ENCODE data around the gene ZEB1. TPM values are rescaled to one million over a fixed set of nuclear protein-coding genes. Genes with fewer than 3 reads are reported as not detected.

ZEB1 gene
- total and polyA plus RNA-seq, 10 of the 15 experiments (the other 5 are each of a cell fraction or from before 2014, with no cell fraction given): 10.4 to 35.6 (median 24.5) TPM

GRCh38 chr10:31288962-31289361 is 30.1 kb upstream of the ZEB1 start (continued):
- TF ChIP-seq RBBP5 (conservative IDR thresholded peaks at IDR 0.05): no peak
- no peak for TF ChIP-seq JUNB (IDR thresholded peaks at IDR 0.05)
- no peak for TF ChIP-seq PBX3 (IDR thresholded peaks at IDR 0.05; ENCODE audit: insufficient replicate concordance, low read depth, low read length)
- no peak for TF ChIP-seq HDAC2 (IDR thresholded peaks at IDR 0.05)
- no peak for TF ChIP-seq KLF5 (IDR thresholded peaks at IDR 0.05; ENCODE audit: partially characterized antibody)
- no peak for TF ChIP-seq BCL3 (IDR thresholded peaks at IDR 0.05; ENCODE audit: borderline replicate concordance, insufficient read depth, low read depth, low read length, poor library complexity, severe bottlenecking)
- TF ChIP-seq HDAC6 (IDR thresholded peaks at IDR 0.05; ENCODE audit: unreplicated experiment): no peak
- no peak for TF ChIP-seq SIX5 (IDR thresholded peaks at IDR 0.05; ENCODE audit: low read depth, low read length, severe bottlenecking)
- TF ChIP-seq RAD51 (IDR thresholded peaks at IDR 0.05): no peak

- FAIRE-seq (no peak), DNase-seq (ENCODE audit: low read depth, low spot score) (no peak), ATAC-seq (no peak)
- in situ Hi-C loops (cut with MboI): no loop called here
- Histone ChIP-seq H3K79me2 (ENCODE audit: control insufficient read depth, insufficient read depth, low read length) (no peaks in the 10 kb centered on the region), H3K27me3 (replicated peaks in 1 of 2; ENCODE audit: control insufficient read depth in 2 of 2, insufficient read depth in 2 of 2, low read length in 1 of 2) (no peaks in the 10 kb centered on the region), H3K4me1 (ENCODE audit: control insufficient read depth, insufficient read depth, low read length) (no peaks in the 10 kb centered on the region), H4K20me1 (ENCODE audit: control insufficient read depth, insufficient read depth) (no peaks in the 10 kb centered on the region), H3K27ac (ENCODE audit: control insufficient read depth, insufficient read depth) (no peak overlapping the region), H3K9ac (ENCODE audit: control insufficient read depth, insufficient read depth, low read length) (no peak overlapping the region), H3K36me3 (ENCODE audit: control insufficient read depth in 2 of 2, insufficient read depth in 2 of 2, low read length in 1 of 2) (no peaks in the 10 kb centered on the region), H3K4me3 (no peak overlapping the region), H3K4me2 (ENCODE audit: control insufficient read depth, insufficient read depth) (no peak overlapping the region), H2AFZ (ENCODE audit: control insufficient read depth, low read depth, low read length) (no peak overlapping the region), H3K9me3 (replicated peaks; ENCODE audit: control insufficient read depth, insufficient read depth, low read length) (no peaks in the 10 kb centered on the region; the same call in 2 of the 3 replicates)
- intact Hi-C loops (cut with micrococcal nuclease; ENCODE audit: unreplicated experiment): no loop called here
- TF ChIP-seq CBX3 (IDR thresholded peaks at IDR 0.05; ENCODE audit: borderline replicate concordance, low read depth) (no peak), RELB (IDR thresholded peaks at IDR 0.05; ENCODE audit: low read depth) (no peak)
- ChIA-PET CTCF (interaction anchor here (0.9 to 1.1 kb wide), 3 partner anchors 23 to 207 kb away, joined by 3 read pairs; no protein-coding TSS in a partner anchor), POLR2A (no interaction called here), SMC1A (ENCODE audit: uncharacterized antibody, unreplicated experiment) (interaction anchor here (0.6 to 2.4 kb wide), 5 partner anchors 9 to 735 kb away, joined by 3 to 8 read pairs (median 3); no protein-coding TSS in a partner anchor), RAD21 (ENCODE audit: unreplicated experiment) (interaction anchor here (1.0 to 1.1 kb wide), 2 partner anchors 27 to 208 kb away, joined by 3 read pairs; no protein-coding TSS in a partner anchor)
- 63% methylated on average over 3 of the region's 3 CpGs for WGBS (ENCODE audit: insufficient coverage, insufficient replicate concordance, low lambda C conversion rate, missing lambda C conversion rate)
- BruUV-seq (replicated peaks): no TSS peak
Measured at GRCh38 chr10:31290386-31290785, 28.6 kb upstream of the ZEB1 start.
